GM19023 (cell line): Measurements from ENCODE around the gene TRIOBP.
"Not testable (repeated sequence)": the region's sequence is repeated elsewhere in the genome, so short reads cannot be mapped to it uniquely, and the experiment has no call there.

Experiments
- ATAC-seq: cut with Tn5 transposase; IDR thresholded peaks from one replicate; pipeline ENCODE4 v1.9.1; 2021; ENCODE audit warnings: mild to moderate bottlenecking, moderate library complexity; ENCODE audit not compliant: unreplicated experiment

TRIOBP gene

GRCh38 chr22:37717746-37718305 lies 21.0 kb downstream of the TRIOBP start:
- not testable (repeated sequence) for ATAC-seq

- no peak for ATAC-seq
These were observed 28.8 kb downstream of the TRIOBP start for GRCh38 chr22:37725551-37726240.

GRCh38 chr22:37726241-37726887 lies 29.5 kb downstream of the TRIOBP start:
- ATAC-seq: no peak

GRCh38 chr22:37728620-37729019 lies 31.8 kb downstream of the TRIOBP start:
- ATAC-seq: no peak

GRCh38 chr22:37731804-37732471 lies 35.1 kb downstream of the TRIOBP start:
- ATAC-seq: no peak

GRCh38 chr22:37732699-37733607 lies 36.1 kb downstream of the TRIOBP start:
- no peak for ATAC-seq

GRCh38 chr22:37733625-37734401 lies 37.0 kb downstream of the TRIOBP start:
- ATAC-seq: no peak

GRCh38 chr22:37734402-37734700 lies 37.5 kb downstream of the TRIOBP start:
- no peak for ATAC-seq

GRCh38 chr22:37734964-37735451 lies 38.2 kb downstream of the TRIOBP start:
- ATAC-seq: no peak

- no peak for ATAC-seq
These were observed 42.2 kb downstream of the TRIOBP start for GRCh38 chr22:37739035-37739434.

- ATAC-seq: no peak
These were observed 42.8 kb downstream of the TRIOBP start for GRCh38 chr22:37739611-37740049.

- no peak for ATAC-seq
These were observed 43.8 kb downstream of the TRIOBP start for GRCh38 chr22:37740455-37741311.

- no peak for ATAC-seq
These were observed 44.5 kb downstream of the TRIOBP start for GRCh38 chr22:37741312-37741795.

- no peak for ATAC-seq
These were observed 45.7 kb downstream of the TRIOBP start for GRCh38 chr22:37742376-37743171.

GRCh38 chr22:37744589-37744988 lies 47.7 kb downstream of the TRIOBP start:
- no peak for ATAC-seq

GRCh38 chr22:37745548-37746365 lies 48.9 kb downstream of the TRIOBP start:
- peak; percentile 66 for ATAC-seq
